ENCODE results near the gene CHD8.
"Not testable (repeated sequence)": the region's sequence is repeated elsewhere in the genome, so short reads cannot be mapped to it uniquely, and the experiment has no call there.

Gene CHD8

DNA sequence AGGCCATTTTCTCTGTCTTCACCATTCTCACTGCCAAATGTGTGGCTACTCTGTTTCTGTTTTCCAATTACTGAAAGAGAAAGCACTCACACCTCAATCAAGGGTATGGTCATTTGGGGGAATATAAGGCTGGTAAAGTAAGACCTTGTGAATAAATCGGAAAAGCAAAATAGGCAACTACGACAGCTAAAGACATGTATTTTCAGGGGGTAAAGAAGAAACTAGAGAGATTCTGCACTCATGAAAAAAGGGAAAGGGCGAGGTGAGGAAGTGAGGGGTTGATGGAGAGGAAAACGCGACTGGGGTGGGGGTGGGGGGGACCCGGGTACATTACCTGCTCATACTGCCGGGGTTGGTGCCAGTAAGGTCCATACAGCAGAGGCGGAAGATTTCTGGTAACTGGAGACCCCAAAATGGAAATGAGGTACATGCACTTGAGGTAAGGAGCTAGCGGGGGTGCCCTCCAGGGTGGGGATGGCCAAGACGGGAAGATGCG is 19.3 kb downstream of the CHD8 start:
- DNase-seq (ENCODE audit: low read depth): no peak

DNA sequence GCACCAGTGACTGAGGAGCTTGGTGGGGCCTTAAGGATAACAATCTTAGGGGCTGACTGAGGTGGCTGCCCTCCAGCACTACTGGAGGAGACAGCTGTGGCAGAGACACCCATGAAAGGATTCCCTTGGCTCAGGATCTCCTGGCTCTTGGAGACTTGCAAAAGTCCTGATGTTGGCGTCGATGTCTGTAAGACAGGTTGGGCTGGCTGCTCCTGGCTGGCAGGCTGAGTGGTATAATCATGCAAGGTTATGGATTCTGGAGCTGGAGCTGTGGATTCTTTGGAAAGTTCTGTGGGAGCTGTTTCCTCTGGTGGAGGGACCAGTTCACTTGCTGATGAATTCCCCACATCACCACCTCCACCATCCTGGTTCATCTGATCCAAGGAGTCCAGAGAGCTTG is 24.8 kb downstream of the CHD8 start:
- DNase-seq (ENCODE audit: low read depth): no peak

DNA sequence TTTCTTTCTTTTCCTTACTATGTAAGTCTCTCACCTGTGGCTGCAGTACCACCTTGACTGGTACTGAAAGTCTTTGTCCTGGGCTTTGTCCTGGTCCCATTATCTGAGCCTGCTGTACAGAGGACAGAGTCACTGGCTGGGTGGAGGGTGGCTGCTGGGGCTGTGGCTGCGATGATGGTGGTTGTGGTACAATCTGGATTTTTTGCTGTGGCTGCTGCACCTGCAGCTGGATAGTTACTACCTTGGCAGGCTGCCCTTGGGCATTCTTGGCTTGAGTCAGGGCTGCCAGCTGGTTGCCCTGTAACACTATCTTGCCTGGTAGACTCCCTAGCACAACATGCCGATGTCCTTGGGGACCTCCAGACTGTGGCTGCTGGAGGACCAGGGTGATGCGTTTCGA is 27.0 kb downstream of the CHD8 start:
- DNase-seq (ENCODE audit: low read depth): no peak

DNA sequence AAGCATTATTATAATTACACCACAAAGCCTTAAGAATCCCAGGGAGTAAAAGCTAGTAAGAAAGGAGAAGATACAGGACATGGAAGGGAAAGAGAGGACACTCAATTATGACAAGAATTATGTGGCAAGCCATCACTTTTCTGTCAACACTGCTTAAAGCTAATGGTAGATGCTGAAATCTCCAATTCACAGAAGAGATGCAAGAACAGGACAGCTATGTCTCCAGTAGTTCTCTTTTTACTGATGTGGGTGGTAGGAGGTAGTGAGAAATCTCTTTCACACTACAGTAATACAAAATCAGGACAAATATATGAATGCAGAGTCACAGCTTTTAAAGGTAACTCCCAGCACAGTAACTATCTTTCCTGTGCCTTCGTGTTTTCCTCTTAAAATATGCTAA is 29.2 kb downstream of the CHD8 start:
- DNase-seq (ENCODE audit: low read depth): no peak

DNA sequence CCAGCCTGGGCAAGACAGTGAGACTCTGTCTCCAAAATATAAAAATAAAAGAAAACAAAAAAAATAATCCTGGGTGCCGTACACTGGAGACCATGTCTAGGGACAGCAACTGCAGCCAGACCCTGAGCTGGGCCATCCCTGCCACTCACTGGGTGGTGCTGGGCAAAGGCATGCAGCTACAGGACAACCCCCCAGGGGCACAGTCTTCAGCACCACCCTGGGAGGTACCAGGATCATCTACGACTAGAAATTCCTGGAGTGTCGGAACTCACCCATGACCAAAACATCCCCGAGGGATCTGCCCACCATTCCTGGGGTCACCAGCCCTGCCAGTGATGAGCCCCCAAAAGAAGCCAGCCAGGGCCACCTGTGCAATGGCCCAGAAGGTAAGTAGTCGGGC is 36.4 kb downstream of the CHD8 start:
- no peak for DNase-seq (ENCODE audit: low read depth)

DNA sequence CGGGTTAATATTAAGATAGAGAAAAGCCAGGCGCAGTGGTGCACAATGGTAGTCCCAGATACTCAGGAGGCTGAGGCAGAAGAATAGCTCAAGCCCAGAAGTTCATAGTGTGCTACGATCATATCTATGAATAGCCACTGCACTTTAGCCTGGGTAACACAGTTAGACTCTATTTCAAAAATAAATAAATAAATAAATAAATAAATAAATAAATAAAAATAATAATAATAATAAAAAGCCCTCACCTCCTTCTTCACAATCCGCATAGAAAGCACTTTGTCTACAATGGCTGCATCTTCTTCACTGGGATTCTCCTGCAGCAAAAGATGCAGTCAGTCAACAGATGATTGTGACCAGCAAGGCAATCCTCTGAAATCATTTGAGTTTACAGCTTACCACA is 40.6 kb downstream of the CHD8 start:
- DNase-seq (ENCODE audit: low read depth): no peak

DNA sequence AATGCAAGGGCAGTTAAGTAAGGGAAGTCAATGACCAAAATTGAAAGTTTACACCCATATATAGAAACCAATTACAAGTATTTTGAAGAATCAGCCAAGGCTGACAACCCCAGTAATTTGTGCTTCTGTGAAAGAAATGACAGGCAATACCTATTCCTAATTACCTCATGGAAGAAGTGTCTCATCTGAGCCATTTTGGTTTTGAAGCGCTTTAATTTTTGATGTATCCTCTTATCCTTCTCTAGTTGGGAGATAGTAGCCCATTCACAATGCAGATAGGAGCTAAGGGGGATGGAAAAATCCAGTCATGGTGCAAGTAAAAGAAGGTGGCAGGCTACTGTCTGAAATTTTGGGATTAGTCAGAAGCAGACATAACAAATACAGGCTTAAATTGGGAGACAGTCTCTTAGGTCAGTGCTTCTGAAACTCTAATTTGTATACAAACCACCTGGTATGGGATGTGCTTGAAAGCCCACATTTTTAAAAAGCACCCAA is 41.7 kb downstream of the CHD8 start:
- no peak for DNase-seq (ENCODE audit: low read depth)

DNA sequence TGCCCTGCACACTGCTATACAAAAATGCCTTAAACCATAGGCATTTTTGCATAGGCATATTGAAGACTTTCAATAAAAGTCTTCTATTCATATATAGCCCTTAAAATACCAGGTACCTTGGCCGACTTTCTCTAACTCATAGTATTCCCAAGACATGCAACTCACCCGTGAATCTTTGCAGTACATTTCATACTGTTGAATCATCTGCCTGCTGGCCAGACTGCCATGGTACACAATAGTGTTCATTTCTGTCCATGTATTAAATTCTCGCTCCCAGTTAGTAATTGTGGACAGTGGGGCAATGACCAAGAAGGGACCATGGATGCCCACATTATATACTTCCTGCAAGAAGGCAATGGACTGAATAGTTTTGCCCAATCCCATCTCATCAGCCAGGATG is 47.8 kb downstream of the CHD8 start:
- peak; percentile 55 for DNase-seq (ENCODE audit: low read depth)

DNA sequence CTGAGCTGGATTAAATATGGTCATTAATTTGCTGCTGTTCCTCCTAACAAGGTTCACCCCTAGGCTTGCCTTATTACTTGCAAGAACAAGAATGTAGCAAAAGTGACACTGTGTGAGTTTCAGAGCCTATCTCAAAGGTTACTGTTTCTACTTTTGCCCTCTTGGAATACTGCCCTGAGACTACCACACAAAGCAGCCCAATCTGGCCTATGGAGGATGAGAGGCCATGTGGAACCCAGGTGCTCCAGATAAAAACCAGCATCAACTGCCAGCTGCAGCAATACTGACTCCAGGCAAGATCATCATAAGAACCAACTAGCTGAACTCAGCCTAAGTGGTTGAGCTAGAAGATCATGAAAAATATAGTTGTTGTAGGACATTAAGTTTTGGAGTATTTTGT is 49.7 kb downstream of the CHD8 start:
- no peak for DNase-seq (ENCODE audit: low read depth)

DNA sequence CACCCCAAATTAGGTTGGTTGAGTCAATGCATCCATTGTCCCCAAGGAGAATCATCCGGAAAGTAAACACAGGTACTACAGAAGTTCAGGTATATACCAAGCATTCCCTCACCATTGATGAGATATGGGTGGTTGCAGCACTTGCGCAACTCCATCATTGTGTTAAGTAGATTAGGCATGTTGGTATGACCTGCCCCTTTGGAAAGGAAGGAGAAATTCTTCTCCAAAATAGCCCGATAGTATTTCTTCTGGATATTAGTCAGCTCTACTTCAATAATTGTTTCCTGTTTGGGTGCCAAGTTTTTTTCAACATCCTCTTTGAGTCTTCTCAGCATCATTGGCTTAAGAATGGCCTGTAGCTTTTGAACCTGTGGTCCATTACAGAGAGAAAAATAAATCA is 50.8 kb downstream of the CHD8 start:
- DNase-seq (ENCODE audit: low read depth): no peak

DNA sequence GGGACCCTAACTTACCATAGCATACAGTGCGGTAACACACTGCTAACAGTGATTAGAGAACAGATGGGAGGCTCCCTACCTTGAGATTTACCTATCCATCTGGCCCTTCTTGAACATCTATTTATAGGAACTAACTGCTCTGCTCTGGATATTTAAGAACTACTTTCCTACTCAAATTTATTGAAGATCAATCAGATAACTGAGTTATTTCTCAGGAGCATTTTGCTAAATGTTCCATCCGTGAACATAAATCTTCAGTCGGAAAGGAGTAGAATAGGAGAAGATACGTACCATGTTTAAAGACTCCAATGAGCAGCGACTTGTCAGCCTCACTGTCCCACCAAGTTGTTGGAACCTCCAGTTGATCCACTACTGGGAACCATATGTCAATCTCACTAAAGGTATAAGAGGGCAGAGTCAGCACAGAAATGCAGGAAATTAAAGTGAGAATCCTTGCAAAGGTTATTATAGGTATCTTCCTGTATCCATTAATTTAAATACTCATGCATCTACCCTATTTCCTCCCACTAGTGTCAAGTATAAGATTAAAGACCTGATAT is 56.5 kb downstream of the CHD8 start:
- no peak for DNase-seq (ENCODE audit: low read depth)

DNA sequence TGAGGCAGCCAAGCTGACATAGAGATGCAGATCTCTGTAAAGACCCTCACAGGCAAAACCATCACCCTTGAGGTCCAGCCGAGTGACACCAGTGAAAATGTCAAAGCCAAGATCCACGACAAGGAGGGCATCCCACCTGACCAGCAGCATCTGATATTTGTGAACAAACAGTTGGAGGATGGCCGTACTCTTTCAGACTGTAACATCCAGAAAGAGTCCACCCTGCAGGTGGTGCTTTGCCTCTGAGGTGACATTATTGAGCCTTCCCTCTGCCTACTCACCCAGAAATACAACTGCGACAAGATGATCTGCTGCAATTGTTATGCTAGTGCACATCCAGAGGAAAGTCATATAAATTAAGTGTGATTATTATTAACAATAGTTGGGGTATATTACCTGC is 57.0 kb downstream of the CHD8 start:
- DNase-seq (ENCODE audit: low read depth): no peak

DNA sequence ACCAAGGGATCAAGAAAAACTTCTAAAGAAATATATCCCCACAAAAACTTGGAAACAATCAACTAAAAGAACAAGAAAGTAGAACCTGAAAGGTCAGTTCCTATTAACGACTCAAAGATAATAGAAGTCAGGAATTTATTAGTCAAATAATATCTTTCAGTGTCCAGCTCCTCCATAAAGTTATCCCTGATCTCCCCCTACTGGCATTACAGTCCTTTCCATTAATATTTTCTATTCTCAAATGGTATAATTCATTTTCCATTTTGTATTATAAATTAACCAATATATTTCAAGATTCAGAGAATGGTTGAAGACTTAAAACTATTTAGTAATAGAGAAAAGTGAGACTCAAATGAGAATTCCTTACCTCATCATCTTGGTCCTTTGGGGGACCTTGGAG is 60.5 kb downstream of the CHD8 start:
- DNase-seq (ENCODE audit: low read depth): no peak

DNA sequence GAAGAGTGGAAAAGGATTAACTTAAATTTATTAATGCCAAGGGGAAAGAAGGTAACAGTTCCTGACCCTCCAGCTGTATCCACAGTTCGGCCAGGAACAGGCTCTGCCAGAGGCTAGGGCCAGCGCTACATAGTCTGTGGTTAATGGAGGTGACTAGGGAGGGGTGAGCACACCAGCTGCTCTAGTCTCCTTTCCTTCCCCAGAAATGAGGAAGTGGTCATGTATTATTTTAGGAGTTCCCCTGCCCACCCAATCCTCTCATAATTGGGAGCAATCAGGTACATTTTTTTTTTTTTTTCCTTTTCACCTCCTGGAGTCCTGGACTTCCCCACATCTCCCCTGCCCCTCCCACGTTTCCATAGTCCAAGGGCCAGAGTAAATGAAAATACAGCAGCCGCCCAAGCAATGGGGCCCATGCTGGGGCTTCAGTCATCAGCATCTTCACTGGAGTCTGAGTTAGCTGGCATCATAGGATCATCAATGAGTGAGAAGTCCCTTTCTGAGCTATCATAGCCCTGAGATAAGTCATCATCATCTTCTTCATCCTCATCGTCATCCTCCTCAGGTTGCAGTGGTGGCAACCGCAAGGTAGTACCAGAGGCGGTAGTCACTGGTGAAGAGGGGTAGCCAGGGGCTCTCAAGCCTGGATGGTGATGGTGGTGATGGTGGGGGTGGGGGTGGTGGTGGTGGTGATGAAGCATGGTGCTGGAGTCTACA is 70.6 kb downstream of the CHD8 start:
- no peak for DNase-seq (ENCODE audit: low read depth)

DNA sequence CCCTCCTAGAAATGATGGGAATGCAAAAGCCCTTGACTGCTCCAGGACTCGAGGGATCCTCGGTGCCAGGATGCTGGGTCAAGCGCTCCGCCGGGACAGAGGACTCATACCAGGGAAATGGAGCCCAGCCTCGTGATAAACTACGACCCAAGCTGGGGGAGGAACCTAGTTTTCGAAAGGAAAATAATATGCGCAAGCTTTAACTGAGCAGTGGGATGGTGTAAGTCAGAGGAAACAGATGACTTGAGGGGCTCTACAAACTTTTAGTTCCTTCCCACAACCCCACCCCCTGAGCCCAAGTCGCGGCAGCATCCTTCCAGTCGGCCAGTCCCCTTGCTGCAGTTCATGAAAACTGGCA is 71.5 kb downstream of the CHD8 start:
- DNase-seq (ENCODE audit: low read depth): no peak

DNA sequence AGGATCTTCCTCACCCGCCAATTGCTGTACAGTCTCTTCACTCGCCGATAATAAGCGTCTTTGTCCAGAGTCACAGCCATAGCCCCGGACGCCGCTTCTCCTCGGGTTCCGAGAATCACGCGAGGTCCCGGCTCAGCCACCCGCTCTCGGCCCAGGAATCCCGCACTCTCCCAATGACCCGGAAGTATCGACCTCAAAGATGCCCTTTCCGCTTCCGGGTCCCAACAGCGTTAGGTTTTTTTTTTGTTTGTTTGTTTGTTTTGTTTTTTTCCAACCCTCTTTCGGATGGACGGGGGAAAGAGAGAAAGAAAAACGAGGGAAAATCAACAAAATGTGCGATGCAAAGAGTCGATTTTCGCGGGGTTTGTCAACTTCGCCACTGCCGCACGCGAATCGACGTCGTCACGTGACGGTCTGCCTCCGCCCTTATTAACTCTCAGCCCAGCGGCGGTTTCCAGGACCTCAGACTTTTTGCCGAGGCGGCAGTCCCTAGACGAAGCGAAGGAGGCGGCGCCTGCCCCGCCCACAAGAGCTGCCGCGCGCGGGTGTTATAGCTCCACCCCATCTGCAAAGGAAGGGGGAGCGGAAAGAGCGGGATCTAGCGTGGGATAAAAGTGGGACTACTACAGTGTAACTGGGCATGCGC is 72.0 kb downstream of the CHD8 start, which contains the start of gene SUPT16H:
Gene SUPT16H (minus strand): TSS at position 172 of the 646 bp plus-strand sequence. CDS start 92 bp downstream, at position 80.
- DNase-seq (ENCODE audit: low read depth): peak; percentile 90

DNA sequence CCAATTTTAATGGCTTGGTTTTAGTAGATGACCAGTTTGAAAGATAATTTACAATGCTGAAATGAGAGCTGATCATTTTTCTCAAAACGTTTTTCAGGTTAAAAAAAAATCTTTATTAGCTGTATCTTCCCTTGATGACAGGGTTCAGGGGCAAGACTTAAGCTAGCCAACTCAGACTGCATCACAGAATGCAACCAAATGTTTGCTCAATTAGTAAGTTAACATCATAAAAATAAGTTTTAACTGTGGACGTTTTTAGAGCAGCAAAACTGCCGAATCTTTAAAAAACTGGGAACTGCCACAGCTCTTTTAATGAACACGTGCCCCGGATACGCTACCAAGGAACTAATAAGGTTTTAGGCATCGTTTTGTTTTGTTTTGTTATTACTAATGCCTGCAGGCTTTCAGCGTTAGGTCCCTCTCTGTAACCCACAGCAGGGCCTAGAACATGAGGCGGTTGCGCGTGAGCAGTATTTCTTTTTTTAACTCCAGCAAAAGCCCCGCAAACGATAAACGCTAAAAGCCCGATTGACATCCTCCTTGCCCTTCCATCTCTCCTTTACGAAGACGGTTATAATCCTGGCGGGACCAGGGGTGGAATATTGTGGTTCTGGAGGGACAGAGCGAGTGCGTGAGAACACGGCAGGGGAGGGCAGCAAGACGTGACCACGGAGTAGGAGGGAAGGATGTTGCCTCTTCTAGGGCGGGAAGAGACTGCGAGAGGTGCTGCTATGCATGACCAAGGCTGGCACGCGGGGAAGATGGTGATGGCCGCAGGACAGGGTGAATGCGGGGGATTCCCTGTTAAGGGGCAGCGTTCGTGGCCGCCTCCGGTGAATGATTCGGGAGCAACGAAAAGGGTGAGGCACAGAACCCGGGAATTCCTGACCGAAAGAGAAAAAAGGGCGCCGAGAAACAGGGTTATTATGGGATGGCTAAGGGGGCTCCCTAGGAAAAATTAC is 72.8 kb downstream of the CHD8 start:
- no peak for DNase-seq (ENCODE audit: low read depth)

DNA sequence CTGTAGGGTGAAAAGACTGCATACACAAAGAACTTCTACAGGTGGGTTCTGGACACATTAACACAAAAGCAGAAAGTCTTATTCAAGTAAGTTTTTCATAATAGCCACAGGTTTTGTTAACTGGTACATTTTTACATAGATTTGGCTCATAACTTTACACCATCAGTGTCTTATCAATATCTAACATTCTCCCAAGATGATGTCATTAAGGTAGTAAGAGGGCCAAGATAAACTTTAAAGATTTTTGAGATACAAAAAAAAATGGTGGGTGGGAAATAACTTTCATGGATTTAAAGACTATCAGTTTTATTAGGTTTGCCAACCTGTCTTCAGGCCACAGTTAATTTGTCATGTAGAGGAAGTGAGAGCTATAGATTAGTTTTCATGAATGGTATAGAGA is 73.8 kb downstream of the CHD8 start:
- DNase-seq (ENCODE audit: low read depth): no peak

DNA sequence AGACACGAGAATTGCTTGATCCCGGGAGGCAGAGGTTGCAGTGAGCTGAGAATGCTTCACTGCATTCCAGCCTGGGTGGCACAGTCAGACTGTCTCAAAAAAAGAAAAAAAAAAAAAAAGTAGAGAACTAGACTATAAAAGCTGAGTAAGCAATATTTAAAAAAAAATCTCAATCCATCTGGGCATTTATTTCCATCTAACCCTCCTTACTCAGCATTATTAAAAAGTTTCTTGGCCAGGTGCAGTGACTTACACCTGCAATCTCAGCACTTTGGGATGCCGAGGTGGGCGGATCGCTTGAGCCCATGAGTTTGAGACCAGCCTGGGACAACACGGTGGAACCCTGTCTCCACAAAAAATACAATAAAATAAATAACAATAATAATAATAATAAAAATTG is 76.6 kb downstream of the CHD8 start:
- DNase-seq (ENCODE audit: low read depth): no peak

DNA sequence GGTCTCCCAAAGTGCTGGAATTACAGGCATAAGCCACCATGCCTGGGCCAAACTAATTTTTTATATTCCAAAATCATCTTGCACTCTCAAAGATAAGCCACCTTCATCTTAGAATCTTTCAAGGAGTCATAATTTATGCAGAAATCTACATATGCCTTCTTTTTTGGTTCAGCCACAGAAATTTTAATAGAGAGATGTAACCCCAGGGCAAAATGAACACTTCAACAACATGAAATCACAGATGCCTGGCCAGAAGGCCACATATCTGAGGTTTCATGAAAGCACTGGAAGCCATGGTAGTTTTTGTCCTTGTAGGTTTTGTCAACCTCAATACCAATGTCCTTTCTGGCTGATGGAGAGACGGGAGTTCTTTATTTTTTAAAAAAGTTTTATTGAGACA is 81.9 kb downstream of the CHD8 start:
- DNase-seq (ENCODE audit: low read depth): no peak

DNA sequence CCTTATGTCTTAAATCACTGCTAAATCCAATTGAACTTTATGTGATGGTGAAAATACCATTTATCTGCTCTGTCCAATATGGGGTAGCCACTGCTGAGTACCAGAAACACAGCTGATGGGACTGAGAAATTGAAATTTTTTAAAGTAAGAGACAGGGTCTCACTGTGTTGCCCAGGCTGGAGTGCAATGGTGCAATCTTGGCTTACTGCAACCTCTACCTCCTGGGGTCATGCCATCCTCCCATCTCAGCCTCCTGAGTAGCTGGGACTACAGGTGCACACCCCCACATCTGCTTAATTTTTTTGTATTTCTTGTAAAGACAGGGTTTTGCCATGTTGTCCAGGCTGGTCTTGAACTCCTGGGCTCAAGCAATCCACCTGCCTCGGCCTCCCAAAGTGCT is 83.1 kb downstream of the CHD8 start:
- not testable (repeated sequence) for DNase-seq (ENCODE audit: low read depth)

Data from fibroblast of the conjunctiva (primary cell).